K562 (cell line): ENCODE measurements around the gene LYRM1. TPM values are rescaled to one million over a fixed set of nuclear protein-coding genes. Genes with fewer than 3 reads are reported as not detected.

ENCODE experiments used
- ATAC-seq: fragments of 200-7000 bp; cut with Tn5 transposase; 3 replicates; pipeline ENCODE4 v1.9.1; 2020; ENCODE audit warnings: moderate library complexity
- BruUV-seq: library from RNA; stranded (reverse); fragments of 400-500 nt; replicated peaks from 2 replicates; lab custom pipeline; 2021; lab: Mats Ljungman, UMichigan
- CTCF ChIA-PET: fragments of 300-600 bp; formaldehyde crosslinking; extraction: SDS; loops from one replicate; lab custom pipeline; 2021; ENCODE audit warnings: low intra/inter-chr PET ratio; lab: Yijun Ruan, JAX
- POLR2A ChIA-PET: fragments of 300-600, 350-650 bp; sonication (Branson Sonifier 250); formaldehyde crosslinking; extraction: SDS; loops from one replicate; lab custom pipeline; 2021; ENCODE audit warnings: antibody characterized with exemption, inconsistent platforms; lab: Yijun Ruan, JAX
- DNase-seq, 4 experiments: peaks; one replicate each; pipeline versions ENCODE4 v3.0.0 to v3.0.0-alpha.2; 2011 to 2018; ENCODE audit warnings: low spot score in 3 of 4, mixed read lengths in 3 of 4; ENCODE audit errors: extremely low read depth in 1 of 4
- FAIRE-seq: peaks from 2 replicates; lab custom pipeline; 2011; peaks lifted over from hg19 to GRCh38; lab: Jason Lieb, UNC
- H2AFZ ChIP-seq: 2 replicates; pipeline ENCODE4 v1.6.0; 2011; ENCODE audit warnings: low read depth, low read length, control low read depth, inconsistent platforms
- H3K27ac ChIP-seq: fragments of 200-600 bp; 3 replicates; pipeline ENCODE4 v1.8.0; 2011; ENCODE audit warnings: low read depth, mild to moderate bottlenecking, control low read depth, inconsistent platforms, low read length, moderate library complexity, mixed read lengths; ENCODE audit errors: extremely low read depth
- H3K27me3 ChIP-seq, 2 experiments: fragments of 300-600 bp in 1 of 2; 2 replicates in 1 of 2; 3 replicates in 1 of 2; pipeline versions ENCODE4 v1.6.0 to v1.8.0; 2011; ENCODE audit warnings: inconsistent platforms in 2 of 2, low read length in 2 of 2, mild to moderate bottlenecking in 1 of 2, mixed read lengths in 1 of 2, moderate library complexity in 1 of 2; ENCODE audit not compliant: control insufficient read depth in 2 of 2, insufficient read depth in 2 of 2
- H3K36me3 ChIP-seq: fragments of 300-600 bp; 3 replicates; pipeline ENCODE4 v1.8.0; 2011; ENCODE audit warnings: mild to moderate bottlenecking, low read length, inconsistent platforms; ENCODE audit not compliant: control insufficient read depth, insufficient read depth
- H3K4me1 ChIP-seq, 2 experiments: fragments of 200-600 bp in 1 of 2; replicated peaks in 1 of 2; 2 replicates in 1 of 2; 3 replicates in 1 of 2; pipeline versions ENCODE4 v1.5.1 to v1.8.0; 2011; ENCODE audit warnings: inconsistent platforms in 2 of 2, low read length in 2 of 2, mild to moderate bottlenecking in 1 of 2, mixed read lengths in 1 of 2, moderate library complexity in 1 of 2; ENCODE audit not compliant: control insufficient read depth in 2 of 2, insufficient read depth in 2 of 2
- H3K4me2 ChIP-seq: 2 replicates; pipeline ENCODE4 v1.6.1; 2011; ENCODE audit warnings: low read length, control low read depth, inconsistent platforms, mixed read lengths; ENCODE audit not compliant: insufficient read depth
- H3K4me3 ChIP-seq: fragments of 200-600 bp; sonication (generic), shearing (Covaris generic); 2 replicates; pipeline ENCODE4 v1.5.1; 2016; ENCODE audit warnings: control low read depth, inconsistent platforms
- H3K79me2 ChIP-seq: fragments of 200-600 bp; 3 replicates; pipeline ENCODE4 v1.8.0; 2011; ENCODE audit warnings: low read length, inconsistent platforms; ENCODE audit not compliant: control insufficient read depth, insufficient read depth
- H3K9ac ChIP-seq, 2 experiments: 2 replicates each; pipeline versions ENCODE4 v1.6.0 to v1.6.1; 2011; ENCODE audit warnings: low read depth in 2 of 2, low read length in 2 of 2, control low read depth in 1 of 2, inconsistent platforms in 1 of 2, mild to moderate bottlenecking in 1 of 2, mixed read lengths in 1 of 2; ENCODE audit not compliant: insufficient read depth in 1 of 2
- H3K9me1 ChIP-seq: one replicate; pipeline ENCODE4 v1.6.0; 2011; ENCODE audit warnings: inconsistent platforms, mild to moderate bottlenecking, low read length, moderate library complexity; ENCODE audit not compliant: control insufficient read depth, insufficient read depth
- H3K9me3 ChIP-seq: replicated peaks from 2 replicates; pipeline ENCODE4 v1.5.1; 2011; ENCODE audit warnings: low read depth, low read length, inconsistent platforms; ENCODE audit not compliant: control insufficient read depth, insufficient read depth
- H4K20me1 ChIP-seq: replicated peaks from 2 replicates; pipeline ENCODE4 v1.6.1; 2011; ENCODE audit warnings: low read length, inconsistent platforms, mixed read lengths; ENCODE audit not compliant: control insufficient read depth, insufficient read depth
- RNF219 ChIP-seq: fragments of 250-450 bp; sonication (Bioruptor Pico); IDR thresholded peaks from 2 replicates; pipeline ENCODE4 v1.5.0; 2022; ENCODE audit warnings: mild to moderate bottlenecking
- YY1 ChIP-seq, 3 experiments: IDR thresholded peaks; 2 replicates each; pipeline ENCODE4 v1.6.1; 2011; ENCODE audit warnings: low read length in 2 of 3, mild to moderate bottlenecking in 2 of 3, moderate library complexity in 2 of 3, borderline replicate concordance in 1 of 3, control low read depth in 1 of 3, low read depth in 1 of 3; ENCODE audit not compliant: insufficient read depth in 3 of 3, insufficient replicate concordance in 2 of 3, control insufficient read depth in 1 of 3, insufficient read length in 1 of 3; ENCODE audit errors: extremely low read depth in 1 of 3
- ZNF146 ChIP-seq: IDR thresholded peaks from one replicate; pipeline ENCODE4 v1.6.1; 2018; ENCODE audit warnings: missing compliant biosample characterization; ENCODE audit not compliant: unreplicated experiment
- WGBS: fragments of 100-300 bp; shearing (Covaris generic); methylation state at CpG from one replicate; pipeline ENCODE4 v1.1.6; 2016; ENCODE audit warnings: low coverage, mixed read lengths; ENCODE audit not compliant: insufficient coverage; ENCODE audit errors: missing lambda C conversion rate; 5-methylcytosine and 5-hydroxymethylcytosine counted together
- in situ Hi-C: fragments of 300-500 bp; cut with MboI; formaldehyde crosslinking; loops from 4 replicates; pipeline ENCODE4 v1.15.0; 2018; ENCODE audit warnings: inconsistent platforms, mixed read lengths
- intact Hi-C: fragments of 100-400 bp; cut with micrococcal nuclease; formaldehyde crosslinking; loops from 2 replicates; pipeline ENCODE4 v1.14.2; 2022
- polyA plus RNA-seq, 8 experiments: library from polyadenylated mRNA; depleted of rRNA in 4 of 8; stranded (reverse) in 5 of 8; unstranded in 3 of 8; fragments of >200 nt; fragmentation: Nextera tagmentation in 2 of 8; fragmentation: Illumina TruSeq in 1 of 8; extraction: Ambion mirVana in 2 of 8; extraction: Trizol in 1 of 8; gene quantifications; 2 replicates each; pipeline versions ENCODE4 v1.2.1 to v1.2.3, GENCODE V29; 2011 to 2014; ENCODE audit warnings: inconsistent platforms in 1 of 8, missing spikeins in 1 of 8
- total RNA-seq, 7 experiments: library from RNA; depleted of rRNA in 6 of 7; stranded (reverse); fragments of >200 nt in 6 of 7; fragmentation: Illumina TruSeq in 2 of 7; extraction: Trizol in 2 of 7; gene quantifications; 2 replicates each; pipeline versions ENCODE4 v1.2.1 to v1.2.3, GENCODE V29; 2011 to 2021; ENCODE audit warnings: low replicate concordance in 1 of 7

The LYRM1 gene
- total and polyA plus RNA-seq, 9 of the 15 experiments (the other 6 are each of a cell fraction or from before 2014, with no cell fraction given) = 17.5 to 44.1 (median 32.7) TPM

GRCh38 chr16:20920091-20920490 lies 19.5 kb downstream of the LYRM1 start:
- no peak overlapping the region for H2AFZ ChIP-seq
- H3K27me3 ChIP-seq = no peaks in the 10 kb centered on the region
- H3K79me2 ChIP-seq = no peaks in the 10 kb centered on the region
- no peak for DNase-seq
- H3K4me2 ChIP-seq = no peak overlapping the region
- no peaks in the 10 kb centered on the region for H3K9me3 ChIP-seq
- CTCF ChIA-PET = no interaction called here
- in situ Hi-C loops = no loop called here
- TF ChIP-seq ZNF146 (CRISPR knock-in tag) (no peak), RNF219 (CRISPR knock-in tag) (no peak), YY1 (IDR thresholded peaks at IDR 0.05; ENCODE audit: borderline replicate concordance in 1 of 3, control insufficient read depth in 1 of 3, extremely low read depth in 1 of 3, insufficient read depth in 3 of 3, insufficient read length in 1 of 3, insufficient replicate concordance in 2 of 3, low read depth in 1 of 3, low read length in 2 of 3) (no peak)
- no peak for ATAC-seq
- FAIRE-seq = no peak
- POLR2A ChIA-PET = interaction anchor here (0.7 to 1.8 kb wide), 9 partner anchors 9 to 294 kb away, joined by 3 to 7 read pairs (median 4); partner anchors contain the start of genes DCUN1D3 and LYRM1
- no peaks in the 10 kb centered on the region for H4K20me1 ChIP-seq
- 92% methylated on average over 5 of the region's 5 CpGs for WGBS
- no TSS peak for BruUV-seq
- intact Hi-C loops = no loop called here
- H3K4me3 ChIP-seq = no peak overlapping the region
- H3K27ac ChIP-seq = no peak overlapping the region
- no peaks in the 10 kb centered on the region for H3K36me3 ChIP-seq
- H3K4me1 ChIP-seq = peaks cover 19 to 36% of the 10 kb centered on the region in 2 experiments
- no peak overlapping the region for H3K9ac ChIP-seq
- H3K9me1 ChIP-seq = no peaks in the 10 kb centered on the region
